ENCODE measurements around the gene ZNF575. TPM values are rescaled to one million over a fixed set of nuclear protein-coding genes. Genes with fewer than 3 reads are reported as not detected.

Gene ZNF575
- total and polyA plus RNA-seq, 4 donors = 0.08 to 1.0 (median 0.49) TPM

GRCh38 chr19:43502419-43502976 lies 30.5 kb upstream of the ZNF575 start:
- H3K9me3 ChIP-seq (ENCODE audit: control insufficient read depth in 4 of 4, low read length in 3 of 4) = no peaks in the 10 kb centered on the region
- WGBS = 90% methylated on average over 23 of the region's 23 CpGs
- peak overlapping the region in 2 of 3 donors; percentile 80 to 93 for H3K4me3 ChIP-seq (ENCODE audit: low read depth in 1 of 3, low read length in 3 of 3)
- TF ChIP-seq MAX (IDR thresholded peaks at IDR 0.05) (no peak), FOXA2 (IDR thresholded peaks at IDR 0.05) (no peak), SP1 (IDR thresholded peaks at IDR 0.05) (no peak), HNF4A (conservative IDR thresholded peaks at IDR 0.05) (no peak), EGR1 (IDR thresholded peaks at IDR 0.05; ENCODE audit: low read depth in 2 of 2) (no peak)
- TF ChIP-seq, protein P1, sequence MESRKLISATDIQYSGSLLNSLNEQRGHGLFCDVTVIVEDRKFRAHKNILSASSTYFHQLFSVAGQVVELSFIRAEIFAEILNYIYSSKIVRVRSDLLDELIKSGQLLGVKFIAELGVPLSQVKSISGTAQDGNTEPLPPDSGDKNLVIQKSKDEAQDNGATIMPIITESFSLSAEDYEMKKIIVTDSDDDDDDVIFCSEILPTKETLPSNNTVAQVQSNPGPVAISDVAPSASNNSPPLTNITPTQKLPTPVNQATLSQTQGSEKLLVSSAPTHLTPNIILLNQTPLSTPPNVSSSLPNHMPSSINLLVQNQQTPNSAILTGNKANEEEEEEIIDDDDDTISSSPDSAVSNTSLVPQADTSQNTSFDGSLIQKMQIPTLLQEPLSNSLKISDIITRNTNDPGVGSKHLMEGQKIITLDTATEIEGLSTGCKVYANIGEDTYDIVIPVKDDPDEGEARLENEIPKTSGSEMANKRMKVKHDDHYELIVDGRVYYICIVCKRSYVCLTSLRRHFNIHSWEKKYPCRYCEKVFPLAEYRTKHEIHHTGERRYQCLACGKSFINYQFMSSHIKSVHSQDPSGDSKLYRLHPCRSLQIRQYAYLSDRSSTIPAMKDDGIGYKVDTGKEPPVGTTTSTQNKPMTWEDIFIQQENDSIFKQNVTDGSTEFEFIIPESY (IDR thresholded peaks at IDR 0.05) = no peak
- peak overlapping the region in 1 of 2 donors; percentile 62 for H3K9ac ChIP-seq (ENCODE audit: low read depth in 1 of 2, low read length in 2 of 2)
- no peaks in the 10 kb centered on the region for H3K27me3 ChIP-seq (ENCODE audit: control insufficient read depth in 4 of 4, insufficient read depth in 4 of 4, low read length in 3 of 4)
- no peaks in the 10 kb centered on the region for H3K36me3 ChIP-seq (ENCODE audit: control insufficient read depth in 4 of 4, insufficient read depth in 3 of 4, low read depth in 1 of 4, low read length in 3 of 4)
- H3K27ac ChIP-seq (ENCODE audit: low read depth in 1 of 2, low read length in 2 of 2) = peak overlapping the region; percentile 91 to 95
- H3K4me1 ChIP-seq (ENCODE audit: control insufficient read depth in 4 of 4, insufficient read depth in 4 of 4, low read length in 3 of 4) = peaks cover 17 to 57% (median 36%) of the 10 kb centered on the region in 4 donors
- DNase-seq (ENCODE audit: low spot score) = no peak

GRCh38 chr19:43503501-43504425 lies 29.2 kb upstream of the ZNF575 start:
- WGBS = 1% methylated on average over 64 of the region's 64 CpGs

More at GRCh38 chr19:43503501-43504425, 29.2 kb upstream of the ZNF575 start:
- Histone ChIP-seq H3K27me3 (ENCODE audit: control insufficient read depth in 4 of 4, insufficient read depth in 4 of 4, low read length in 3 of 4) (no peaks in the 10 kb centered on the region), H3K27ac (ENCODE audit: low read depth in 1 of 2, low read length in 2 of 2) (peak overlapping the region; percentile 91 to 95), H3K4me3 (ENCODE audit: low read depth in 1 of 3, low read length in 3 of 3) (peak overlapping the region; percentile 73 to 93 (median 80)), H3K36me3 (ENCODE audit: control insufficient read depth in 4 of 4, insufficient read depth in 3 of 4, low read depth in 1 of 4, low read length in 3 of 4) (peaks cover 0 to 8% (median 2%) of the 10 kb centered on the region in 4 donors), H3K9ac (ENCODE audit: low read depth in 1 of 2, low read length in 2 of 2) (peak overlapping the region; percentile 74 to 77), H3K4me1 (ENCODE audit: control insufficient read depth in 4 of 4, insufficient read depth in 4 of 4, low read length in 3 of 4) (peaks cover 11 to 45% (median 26%) of the 10 kb centered on the region in 4 donors), H3K9me3 (ENCODE audit: control insufficient read depth in 4 of 4, low read length in 3 of 4) (no peaks in the 10 kb centered on the region)
- peak; percentile 96 for DNase-seq (ENCODE audit: low spot score)
- no peak for TF ChIP-seq TAF1 (conservative IDR thresholded peaks at IDR 0.05)
- peak; percentile 87 for TF ChIP-seq NR2F2 (IDR thresholded peaks at IDR 0.05)
- TF ChIP-seq, protein P2, sequence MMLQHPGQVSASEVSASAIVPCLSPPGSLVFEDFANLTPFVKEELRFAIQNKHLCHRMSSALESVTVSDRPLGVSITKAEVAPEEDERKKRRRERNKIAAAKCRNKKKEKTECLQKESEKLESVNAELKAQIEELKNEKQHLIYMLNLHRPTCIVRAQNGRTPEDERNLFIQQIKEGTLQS (IDR thresholded peaks at IDR 0.05) = no peak
- TF ChIP-seq HNF4G (IDR thresholded peaks at IDR 0.05) = no peak
- no peak for TF ChIP-seq FOXA2 (IDR thresholded peaks at IDR 0.05)
- TF ChIP-seq GABPA (IDR thresholded peaks at IDR 0.05 in 1 of 2, conservative IDR thresholded peaks at IDR 0.05 in 1 of 2) = no peak
- TF ChIP-seq REST (IDR thresholded peaks at IDR 0.05) = no peak
- peak; percentile 8 for TF ChIP-seq CTCF (IDR thresholded peaks at IDR 0.05; ENCODE audit: low read depth, low read length, missing input control)
- TF ChIP-seq YY1 (IDR thresholded peaks at IDR 0.05) = peak; percentile 92
- TF ChIP-seq, protein P1 (IDR thresholded peaks at IDR 0.05) = no peak
- TF ChIP-seq HNF4A (conservative IDR thresholded peaks at IDR 0.05) = peak; percentile 42 to 47
- no peak for TF ChIP-seq EGR1 (IDR thresholded peaks at IDR 0.05; ENCODE audit: low read depth in 2 of 2)
- TF ChIP-seq MAX (IDR thresholded peaks at IDR 0.05) = no peak
- TF ChIP-seq FOXA1 (IDR thresholded peaks at IDR 0.05) = no peak
- TF ChIP-seq SP1 (IDR thresholded peaks at IDR 0.05) = peak; percentile 52
- peak; percentile 25 to 45 for TF ChIP-seq RXRA (IDR thresholded peaks at IDR 0.05)
- no peak for TF ChIP-seq JUND (IDR thresholded peaks at IDR 0.05)
- TF ChIP-seq RAD21 (IDR thresholded peaks at IDR 0.05) = peak; percentile 27 to 29
